Right lobe of liver (tissue), 4 donors: ENCODE measurements around the gene XPO6.

Experiments
- CTCF ChIP-seq, 4 donors: fragments of 200-600 bp in 3 of 4; fragments of 450-650 bp in 1 of 4; IDR thresholded peaks; one replicate each; pipeline versions ENCODE4 v1.5.1 to v1.8.0; 2016 to 2022; ENCODE audit warnings: antibody characterized with exemption in 4 of 4, mild to moderate bottlenecking in 2 of 4
- POLR2A ChIP-seq: fragments of 450-650 bp; IDR thresholded peaks from one replicate; pipeline ENCODE4 v1.6.1; 2017; ENCODE audit warnings: antibody characterized with exemption, mild to moderate bottlenecking
- donor health status: DM: no; HTN: no; CAD: no.
- donor health status: DM: no; HTN: no; CAD: no.
- donor health status: DM: no; HTN: yes; CAD: no.

DNA sequence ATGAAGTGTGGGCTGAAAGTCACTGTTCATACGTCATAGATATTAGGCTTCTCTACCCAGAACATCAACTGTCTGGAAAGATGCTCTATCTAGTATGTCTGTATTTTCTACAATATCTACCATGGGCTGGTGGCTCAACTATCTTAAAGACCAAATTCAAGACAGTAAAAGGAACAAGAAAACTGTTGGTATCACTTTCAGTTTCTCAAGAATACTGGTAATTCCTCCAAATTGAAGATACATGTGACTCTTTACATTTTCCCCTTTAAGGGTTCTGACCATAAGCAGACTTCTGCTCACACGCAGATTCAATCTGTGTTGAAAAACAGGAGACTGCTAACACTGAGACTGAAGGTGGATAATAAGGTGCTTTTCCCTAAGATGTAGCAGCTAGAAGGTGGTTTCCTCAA lies 24.2 kb downstream of the XPO6 start:
- TF ChIP-seq CTCF (IDR thresholded peaks at IDR 0.05) (no peak), POLR2A (no peak)
